Subcutaneous adipose tissue (tissue), 4 donors: Measurements from ENCODE around the gene KRT34. TPM values are rescaled to one million over a fixed set of nuclear protein-coding genes. Genes with fewer than 3 reads are reported as not detected.

Source experiments
- total RNA-seq, 4 donors: library from RNA; depleted of rRNA; stranded (reverse); fragments of >200 nt; gene quantifications; one replicate each; pipeline ENCODE4 v1.1.0, GENCODE V29; 2016
- TF ChIP-seq, protein P1 (sequence below): fragments of 450-650 bp; IDR thresholded peaks from one replicate; pipeline ENCODE4 v1.5.1; 2016; ENCODE audit warnings: low read depth, mild to moderate bottlenecking, control low read depth, antibody characterized with exemption, moderate library complexity

The KRT34 gene
- total RNA-seq, 4 donors from 2014 or later, result not detected

DNA sequence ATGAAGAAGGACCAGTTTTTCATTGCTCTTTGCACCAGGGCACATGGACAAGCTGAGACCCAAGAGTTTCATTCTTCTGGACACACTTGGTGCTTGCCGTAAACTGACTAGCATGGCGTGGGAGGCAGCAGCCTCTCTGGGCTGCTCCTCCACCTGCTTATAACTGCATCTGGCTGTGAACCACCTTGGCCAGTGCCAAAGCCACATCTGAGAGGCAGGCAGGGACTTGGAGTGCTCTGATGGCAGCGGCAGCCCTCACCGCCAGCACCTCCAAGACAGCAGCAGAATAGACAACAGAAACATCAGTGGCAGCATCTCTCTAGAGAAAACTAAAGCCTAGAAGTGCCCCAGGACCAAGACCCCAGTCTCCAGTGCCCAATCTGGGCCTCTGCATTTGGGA, 37.6 kb upstream of the KRT34 start:
- TF ChIP-seq, protein P1, sequence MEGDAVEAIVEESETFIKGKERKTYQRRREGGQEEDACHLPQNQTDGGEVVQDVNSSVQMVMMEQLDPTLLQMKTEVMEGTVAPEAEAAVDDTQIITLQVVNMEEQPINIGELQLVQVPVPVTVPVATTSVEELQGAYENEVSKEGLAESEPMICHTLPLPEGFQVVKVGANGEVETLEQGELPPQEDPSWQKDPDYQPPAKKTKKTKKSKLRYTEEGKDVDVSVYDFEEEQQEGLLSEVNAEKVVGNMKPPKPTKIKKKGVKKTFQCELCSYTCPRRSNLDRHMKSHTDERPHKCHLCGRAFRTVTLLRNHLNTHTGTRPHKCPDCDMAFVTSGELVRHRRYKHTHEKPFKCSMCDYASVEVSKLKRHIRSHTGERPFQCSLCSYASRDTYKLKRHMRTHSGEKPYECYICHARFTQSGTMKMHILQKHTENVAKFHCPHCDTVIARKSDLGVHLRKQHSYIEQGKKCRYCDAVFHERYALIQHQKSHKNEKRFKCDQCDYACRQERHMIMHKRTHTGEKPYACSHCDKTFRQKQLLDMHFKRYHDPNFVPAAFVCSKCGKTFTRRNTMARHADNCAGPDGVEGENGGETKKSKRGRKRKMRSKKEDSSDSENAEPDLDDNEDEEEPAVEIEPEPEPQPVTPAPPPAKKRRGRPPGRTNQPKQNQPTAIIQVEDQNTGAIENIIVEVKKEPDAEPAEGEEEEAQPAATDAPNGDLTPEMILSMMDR, result no peak

DNA sequence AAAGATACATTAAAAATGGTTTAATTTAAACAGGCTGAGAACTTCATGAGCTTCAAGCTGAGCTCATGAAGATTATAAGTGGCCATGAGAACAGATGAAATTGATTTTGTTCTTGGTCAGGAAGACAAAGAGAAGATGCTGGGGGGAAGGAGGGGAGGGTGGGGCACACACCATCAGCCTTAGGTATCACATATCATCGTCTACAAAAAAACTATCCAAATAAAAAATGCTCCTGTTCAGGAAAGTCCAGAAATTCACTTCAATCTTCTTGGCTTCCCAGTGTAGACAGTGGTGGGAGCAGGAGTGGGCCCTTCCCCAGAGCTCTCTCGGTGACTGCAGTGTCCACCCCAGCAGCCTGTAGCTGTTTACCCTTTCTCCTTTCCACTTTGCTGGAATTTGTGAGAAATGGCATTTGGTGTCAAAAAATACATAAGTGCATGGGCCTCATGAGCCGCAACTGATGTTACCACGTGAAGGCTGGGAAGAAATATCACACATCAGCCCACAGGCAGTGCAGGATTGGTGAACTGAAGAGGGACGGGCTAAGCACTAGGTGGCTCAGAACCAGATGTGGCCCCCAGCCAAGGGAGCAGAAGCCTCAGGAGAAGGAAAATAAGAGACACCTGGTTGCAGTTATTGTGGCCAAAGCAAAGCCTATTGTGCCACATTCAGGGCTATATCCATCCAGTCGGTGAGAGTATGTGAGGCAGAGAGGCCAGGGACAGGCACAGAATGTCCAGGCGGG, 36.2 kb upstream of the KRT34 start:
- TF ChIP-seq, protein P1, result no peak

DNA sequence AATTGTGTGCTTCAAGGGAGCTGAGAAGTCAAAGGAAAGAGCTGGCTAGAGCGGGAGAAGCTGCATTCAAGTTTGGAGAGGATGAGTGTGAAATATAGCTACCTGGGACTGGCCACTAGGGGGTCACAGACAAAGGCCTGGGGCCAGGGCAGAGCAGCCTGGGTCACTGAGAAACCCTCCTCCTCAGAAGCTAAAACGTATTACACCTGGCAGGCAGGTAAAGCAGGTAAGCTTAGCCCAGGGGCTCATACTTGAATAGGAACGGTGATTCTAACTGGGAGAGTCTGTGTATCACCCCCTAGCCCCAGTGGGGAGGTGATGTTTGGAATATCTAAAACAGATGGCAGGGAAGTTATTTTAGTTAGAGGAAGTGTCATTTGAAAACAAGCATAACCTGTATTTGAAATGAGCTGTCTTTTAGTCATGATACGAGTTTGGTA, 35.5 kb upstream of the KRT34 start:
- TF ChIP-seq, protein P1, result no peak

DNA sequence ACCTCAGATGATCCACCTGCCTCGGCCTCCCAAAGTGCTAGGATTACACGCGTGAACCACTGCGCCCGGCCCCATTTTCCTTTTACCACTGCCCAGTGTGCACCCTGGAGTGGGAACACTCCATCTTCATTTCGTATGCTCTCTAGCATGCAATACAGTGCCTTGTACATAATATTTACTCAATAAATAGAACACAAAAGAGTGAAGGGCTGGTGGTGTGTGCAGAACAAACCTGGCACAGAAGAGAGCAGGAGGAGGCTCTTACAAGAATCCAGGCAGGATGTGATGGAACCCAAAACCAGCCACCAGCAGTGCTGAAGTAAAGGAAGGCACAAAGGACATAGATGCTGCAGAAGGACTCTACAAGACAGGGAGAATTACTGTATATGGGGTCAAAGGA, 35.0 kb upstream of the KRT34 start:
- TF ChIP-seq, protein P1, result no peak

DNA sequence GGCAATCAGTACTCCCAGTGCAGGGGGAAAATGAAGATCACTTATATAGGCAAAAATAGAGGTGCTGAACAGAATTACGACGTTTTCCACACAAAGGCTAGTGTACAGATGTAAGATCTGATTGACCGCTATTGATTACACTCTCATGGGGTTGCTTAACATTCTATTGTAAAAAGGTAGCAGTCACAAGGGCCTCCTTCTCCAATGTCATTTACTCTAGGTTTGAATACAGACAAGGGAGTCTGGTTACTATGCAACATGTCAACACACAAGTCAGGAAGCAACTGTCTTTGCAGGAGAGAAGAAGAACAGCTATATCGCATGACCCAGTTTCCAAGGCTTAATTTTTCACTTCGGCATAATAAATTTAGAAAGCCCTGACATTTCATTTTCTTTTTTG, 34.4 kb upstream of the KRT34 start:
- TF ChIP-seq, protein P1, result no peak

DNA sequence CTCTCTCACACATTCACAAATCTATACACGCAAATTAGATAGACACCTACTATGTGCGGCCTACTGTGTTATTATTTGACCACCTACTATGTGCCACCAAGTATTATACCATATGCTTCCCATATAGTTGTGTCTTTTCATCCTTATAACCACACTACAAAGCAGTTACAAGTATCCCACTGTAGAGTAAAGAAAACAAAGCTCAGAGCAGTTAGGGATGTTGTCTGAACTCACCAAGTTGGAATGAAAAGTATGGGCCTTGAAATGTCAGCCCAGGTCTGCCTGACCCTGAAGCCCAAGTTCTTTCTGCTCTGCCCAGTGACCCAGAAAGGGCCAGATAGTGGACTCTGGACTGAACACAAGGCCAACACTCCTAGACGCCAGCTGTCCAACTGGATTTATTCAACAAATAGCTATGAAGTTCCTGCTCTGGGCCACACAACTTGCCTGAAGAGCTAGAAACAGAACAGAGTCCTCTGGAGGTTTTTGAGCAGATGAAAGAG, 33.8 kb upstream of the KRT34 start:
- TF ChIP-seq, protein P1, result no peak

DNA sequence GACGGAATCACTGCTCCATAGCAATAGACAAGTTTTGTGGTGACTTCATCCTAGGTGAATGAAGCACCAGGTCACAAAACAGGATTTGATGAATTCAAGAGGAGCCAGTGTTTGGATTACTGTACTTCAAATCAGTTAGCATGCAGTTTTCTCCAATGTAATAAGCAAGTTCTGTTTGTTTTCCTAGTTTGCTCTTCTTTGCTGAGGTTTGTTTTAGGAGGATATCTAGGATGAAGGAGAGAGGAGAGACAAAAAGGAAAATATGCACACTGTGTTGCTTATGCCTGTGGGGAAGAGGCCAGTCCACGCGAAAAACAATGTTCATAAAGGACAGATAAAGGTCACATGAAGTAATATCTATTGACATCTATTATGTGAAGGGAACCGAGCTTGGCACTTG, 33.3 kb upstream of the KRT34 start:
- TF ChIP-seq, protein P1, result no peak
